ENCODE measurements around the gene AP2B1.

DNA sequence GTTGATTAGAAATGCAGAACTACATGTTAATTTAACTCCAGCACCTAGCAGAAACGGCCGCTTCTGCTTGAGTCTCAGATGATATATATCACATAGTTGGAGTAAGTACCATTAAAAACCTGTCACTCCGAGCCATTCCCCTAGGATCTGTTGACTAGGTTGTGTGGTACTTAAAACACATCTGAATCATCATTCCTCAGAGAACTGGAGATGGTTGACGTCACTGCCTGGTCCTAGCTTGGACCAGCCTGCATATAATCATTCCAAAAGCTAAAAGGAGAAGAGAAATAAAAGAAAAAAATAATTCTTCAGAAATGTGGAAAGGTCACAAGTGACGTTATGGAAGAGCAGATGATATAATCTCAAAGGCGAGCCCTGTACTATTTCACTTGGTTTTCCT, 113.0 kb downstream of the AP2B1 start:
- TF ChIP-seq, protein P1, sequence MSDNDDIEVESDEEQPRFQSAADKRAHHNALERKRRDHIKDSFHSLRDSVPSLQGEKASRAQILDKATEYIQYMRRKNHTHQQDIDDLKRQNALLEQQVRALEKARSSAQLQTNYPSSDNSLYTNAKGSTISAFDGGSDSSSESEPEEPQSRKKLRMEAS (IDR thresholded peaks at IDR 0.05): no peak
- TF ChIP-seq, protein P2, sequence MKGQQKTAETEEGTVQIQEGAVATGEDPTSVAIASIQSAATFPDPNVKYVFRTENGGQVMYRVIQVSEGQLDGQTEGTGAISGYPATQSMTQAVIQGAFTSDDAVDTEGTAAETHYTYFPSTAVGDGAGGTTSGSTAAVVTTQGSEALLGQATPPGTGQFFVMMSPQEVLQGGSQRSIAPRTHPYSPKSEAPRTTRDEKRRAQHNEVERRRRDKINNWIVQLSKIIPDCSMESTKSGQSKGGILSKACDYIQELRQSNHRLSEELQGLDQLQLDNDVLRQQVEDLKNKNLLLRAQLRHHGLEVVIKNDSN (IDR thresholded peaks at IDR 0.05): no peak
- TF ChIP-seq EP300 (IDR thresholded peaks at IDR 0.05; ENCODE audit: borderline replicate concordance): no peak
- no peak for TF ChIP-seq TAF1 (IDR thresholded peaks at IDR 0.05; ENCODE audit: low read depth)
- no peak for TF ChIP-seq TEAD4 (IDR thresholded peaks at IDR 0.05)
- no peak for TF ChIP-seq RAD21 (IDR thresholded peaks at IDR 0.05; ENCODE audit: low read depth)
- no peak for TF ChIP-seq NFIC (IDR thresholded peaks at IDR 0.05)
- no peak for TF ChIP-seq CEBPB (IDR thresholded peaks at IDR 0.05)
- TF ChIP-seq, protein P3, sequence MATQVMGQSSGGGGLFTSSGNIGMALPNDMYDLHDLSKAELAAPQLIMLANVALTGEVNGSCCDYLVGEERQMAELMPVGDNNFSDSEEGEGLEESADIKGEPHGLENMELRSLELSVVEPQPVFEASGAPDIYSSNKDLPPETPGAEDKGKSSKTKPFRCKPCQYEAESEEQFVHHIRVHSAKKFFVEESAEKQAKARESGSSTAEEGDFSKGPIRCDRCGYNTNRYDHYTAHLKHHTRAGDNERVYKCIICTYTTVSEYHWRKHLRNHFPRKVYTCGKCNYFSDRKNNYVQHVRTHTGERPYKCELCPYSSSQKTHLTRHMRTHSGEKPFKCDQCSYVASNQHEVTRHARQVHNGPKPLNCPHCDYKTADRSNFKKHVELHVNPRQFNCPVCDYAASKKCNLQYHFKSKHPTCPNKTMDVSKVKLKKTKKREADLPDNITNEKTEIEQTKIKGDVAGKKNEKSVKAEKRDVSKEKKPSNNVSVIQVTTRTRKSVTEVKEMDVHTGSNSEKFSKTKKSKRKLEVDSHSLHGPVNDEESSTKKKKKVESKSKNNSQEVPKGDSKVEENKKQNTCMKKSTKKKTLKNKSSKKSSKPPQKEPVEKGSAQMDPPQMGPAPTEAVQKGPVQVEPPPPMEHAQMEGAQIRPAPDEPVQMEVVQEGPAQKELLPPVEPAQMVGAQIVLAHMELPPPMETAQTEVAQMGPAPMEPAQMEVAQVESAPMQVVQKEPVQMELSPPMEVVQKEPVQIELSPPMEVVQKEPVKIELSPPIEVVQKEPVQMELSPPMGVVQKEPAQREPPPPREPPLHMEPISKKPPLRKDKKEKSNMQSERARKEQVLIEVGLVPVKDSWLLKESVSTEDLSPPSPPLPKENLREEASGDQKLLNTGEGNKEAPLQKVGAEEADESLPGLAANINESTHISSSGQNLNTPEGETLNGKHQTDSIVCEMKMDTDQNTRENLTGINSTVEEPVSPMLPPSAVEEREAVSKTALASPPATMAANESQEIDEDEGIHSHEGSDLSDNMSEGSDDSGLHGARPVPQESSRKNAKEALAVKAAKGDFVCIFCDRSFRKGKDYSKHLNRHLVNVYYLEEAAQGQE (IDR thresholded peaks at IDR 0.05; ENCODE audit: low read depth): no peak
- no peak for TF ChIP-seq TCF12 (IDR thresholded peaks at IDR 0.05; ENCODE audit: low read depth)
- TF ChIP-seq CREB1 (IDR thresholded peaks at IDR 0.05; ENCODE audit: low read depth): no peak
- TF ChIP-seq ZBTB7A (IDR thresholded peaks at IDR 0.05; ENCODE audit: low read depth): no peak
- TF ChIP-seq YY1 (IDR thresholded peaks at IDR 0.05; ENCODE audit: low read depth): no peak
- no peak for TF ChIP-seq FOXM1 (IDR thresholded peaks at IDR 0.05; ENCODE audit: borderline replicate concordance, low read depth)

Measured in Ishikawa (cell line).